CD4-positive, alpha-beta memory T cell (primary cell): ENCODE measurements around the gene BICC1. TPM values are rescaled to one million over a fixed set of nuclear protein-coding genes. Genes with fewer than 3 reads are reported as not detected.

ENCODE experiments used
- CTCF ChIA-PET: fragments of 350-600 bp; sonication (Branson Sonifier 250); formaldehyde crosslinking; loops from one replicate; lab custom pipeline; 2021; ENCODE audit warnings: inconsistent platforms; ENCODE audit not compliant: partially characterized antibody; lab: Charles Lee
- POLR2A ChIA-PET: fragments of 350-600 bp; sonication (Branson Sonifier 250); formaldehyde crosslinking; loops from one replicate; lab custom pipeline; 2021; ENCODE audit not compliant: partially characterized antibody; lab: Charles Lee
- DNase-seq, 5 donors: peaks; one replicate each; pipeline versions ENCODE4 v3.0.0 to v3.0.0-alpha.2; 2020 to 2022; ENCODE audit warnings: mixed read lengths in 1 of 5
- H3K27ac ChIP-seq: one replicate; pipeline ENCODE4 v1.7.0; 2013; ENCODE audit warnings: low read depth, low read length
- H3K27me3 ChIP-seq: 2 replicates; pipeline ENCODE4 v1.7.0; 2013; ENCODE audit warnings: mild to moderate bottlenecking, low read length, moderate library complexity; ENCODE audit not compliant: insufficient read depth
- H3K36me3 ChIP-seq: 2 replicates; pipeline ENCODE4 v1.7.0; 2013; ENCODE audit warnings: mild to moderate bottlenecking, low read length, moderate library complexity; ENCODE audit not compliant: insufficient read depth
- H3K4me1 ChIP-seq: 2 replicates; pipeline ENCODE4 v1.7.0; 2013; ENCODE audit warnings: mild to moderate bottlenecking, low read length, moderate library complexity; ENCODE audit not compliant: insufficient read depth
- H3K4me3 ChIP-seq, 2 donors: one replicate each; pipeline ENCODE4 v1.7.0; 2013; ENCODE audit warnings: low read length in 2 of 2, mild to moderate bottlenecking in 1 of 2
- H3K9me3 ChIP-seq, 2 donors: one replicate each; pipeline ENCODE4 v1.7.0; 2013; ENCODE audit warnings: low read length in 2 of 2, control low read depth in 1 of 2; ENCODE audit not compliant: control insufficient read depth in 1 of 2
- H3K27ac Mint-ChIP-seq, 7 donors: one replicate each; pipeline ENCODE4 v1.8.0; 2020 to 2021; ENCODE audit warnings: mixed read lengths in 7 of 7, mild to moderate bottlenecking in 6 of 7, inconsistent platforms in 3 of 7, moderate library complexity in 3 of 7
- H3K27me3 Mint-ChIP-seq, 2 donors: one replicate each; pipeline ENCODE4 v1.8.0; 2020 to 2021; ENCODE audit warnings: mixed read lengths in 2 of 2
- H3K36me3 Mint-ChIP-seq, 2 donors: one replicate each; pipeline ENCODE4 v1.8.0; 2020 to 2021; ENCODE audit warnings: mixed read lengths in 2 of 2, inconsistent platforms in 1 of 2, mild to moderate bottlenecking in 1 of 2
- H3K4me1 Mint-ChIP-seq, 4 donors: one replicate each; pipeline ENCODE4 v1.8.0; 2020 to 2021; ENCODE audit warnings: mixed read lengths in 4 of 4, mild to moderate bottlenecking in 1 of 4
- H3K4me3 Mint-ChIP-seq, 8 donors: one replicate each; pipeline ENCODE4 v1.8.0; 2020 to 2021; ENCODE audit warnings: mixed read lengths in 8 of 8, mild to moderate bottlenecking in 7 of 8, moderate library complexity in 6 of 8, inconsistent platforms in 3 of 8
- H3K9me3 Mint-ChIP-seq, 8 donors: one replicate each; pipeline ENCODE4 v1.8.0; 2020 to 2021; ENCODE audit warnings: mixed read lengths in 8 of 8, mild to moderate bottlenecking in 5 of 8, inconsistent platforms in 3 of 8, moderate library complexity in 1 of 8
- intact Hi-C: fragments of 100-400 bp; cut with micrococcal nuclease; formaldehyde crosslinking; loops from one replicate; pipeline ENCODE4 v1.15.1; 2023
- polyA plus RNA-seq, 2 donors: library from polyadenylated mRNA; unstranded; fragments of 300-500 nt; fragmentation: Illumina TruSeq; gene quantifications; one replicate each; pipeline ENCODE4 v1.2.3, GENCODE V29; 2021
- total RNA-seq, 2 experiments: library from RNA; stranded (reverse); gene quantifications; one replicate each; pipeline ENCODE4 v1.2.3, GENCODE V29; 2021

BICC1 gene
- total and polyA plus RNA-seq, 4 experiments from 2014 or later, result not detected

- H3K27ac ChIP-seq, result no peak overlapping the region
- no peak overlapping the region for H3K4me3 Mint-ChIP-seq
- H3K4me1 Mint-ChIP-seq, result no peaks in the 10 kb centered on the region
- ChIA-PET POLR2A (no interaction called here), CTCF (no interaction called here)
- H3K9me3 Mint-ChIP-seq, result no peaks in the 10 kb centered on the region
- H3K4me3 ChIP-seq, result no peak overlapping the region
- H3K36me3 Mint-ChIP-seq, result no peaks in the 10 kb centered on the region
- no peaks in the 10 kb centered on the region for H3K9me3 ChIP-seq
- DNase-seq, result no peak
- no peaks in the 10 kb centered on the region for H3K27me3 ChIP-seq
- H3K36me3 ChIP-seq, result no peaks in the 10 kb centered on the region
- intact Hi-C loops, result no loop called here
- no peak overlapping the region for H3K27ac Mint-ChIP-seq
- no peaks in the 10 kb centered on the region for H3K27me3 Mint-ChIP-seq
- H3K4me1 ChIP-seq, result no peaks in the 10 kb centered on the region
Observed at GRCh38 chr10:58842860-58843376, 330.2 kb downstream of the BICC1 start.

DNA sequence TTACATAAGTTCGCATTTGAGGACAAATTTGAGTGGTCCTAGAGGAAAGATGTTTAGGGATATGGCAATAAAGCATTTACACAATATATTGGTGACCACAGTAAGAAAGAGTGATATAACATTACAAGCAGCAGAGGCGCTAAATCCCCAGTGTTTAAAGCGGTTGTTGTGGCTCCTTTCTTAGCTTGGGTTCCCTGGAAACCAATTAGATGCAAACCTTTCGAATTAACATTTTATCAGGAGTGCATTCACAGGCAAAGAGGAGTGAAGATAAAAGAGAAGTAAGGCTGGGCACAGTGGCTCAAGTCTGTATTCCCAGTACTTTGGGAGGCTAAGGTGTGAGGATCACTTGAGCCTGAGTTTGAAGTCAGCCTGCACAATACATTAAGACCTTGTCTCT lies 331.1 kb downstream of the BICC1 start:
- no peaks in the 10 kb centered on the region for H3K9me3 ChIP-seq
- Mint-ChIP-seq H3K27ac (no peak overlapping the region), H3K4me1 (no peaks in the 10 kb centered on the region), H3K4me3 (no peak overlapping the region), H3K36me3 (no peaks in the 10 kb centered on the region), H3K27me3 (no peaks in the 10 kb centered on the region), H3K9me3 (no peaks in the 10 kb centered on the region)
- H3K27ac ChIP-seq, result no peak overlapping the region
- H3K4me1 ChIP-seq, result no peaks in the 10 kb centered on the region
- CTCF ChIA-PET, result no interaction called here
- POLR2A ChIA-PET, result no interaction called here
- H3K36me3 ChIP-seq, result no peaks in the 10 kb centered on the region
- H3K27me3 ChIP-seq, result no peaks in the 10 kb centered on the region
- DNase-seq, result no peak
- intact Hi-C loops, result no loop called here
- no peak overlapping the region for H3K4me3 ChIP-seq

DNA sequence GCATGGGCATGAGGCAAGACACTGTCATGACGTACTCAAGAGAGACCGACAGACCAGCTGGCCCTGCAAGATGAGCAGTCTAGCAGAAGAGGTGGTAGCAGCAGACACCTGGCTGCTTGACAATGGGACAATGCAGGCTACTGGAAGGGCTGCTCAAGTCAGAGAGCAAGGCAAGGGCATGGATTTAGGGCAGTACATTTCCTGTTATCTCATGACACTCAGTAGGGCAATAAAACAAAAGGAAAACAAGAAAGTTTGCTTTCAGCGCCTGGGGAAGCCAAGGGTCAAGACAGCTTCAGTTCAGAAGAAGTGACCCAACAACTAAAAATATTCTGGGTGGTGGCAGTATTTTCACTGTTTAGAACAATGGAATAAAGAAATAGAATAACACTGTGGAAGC lies 332.0 kb downstream of the BICC1 start:
- no peaks in the 10 kb centered on the region for H3K27me3 Mint-ChIP-seq
- H3K4me3 Mint-ChIP-seq, result no peak overlapping the region
- intact Hi-C loops, result no loop called here
- H3K27ac Mint-ChIP-seq, result no peak overlapping the region
- no peaks in the 10 kb centered on the region for H3K36me3 ChIP-seq
- ChIA-PET CTCF (no interaction called here), POLR2A (no interaction called here)
- H3K27me3 ChIP-seq, result no peaks in the 10 kb centered on the region
- no peaks in the 10 kb centered on the region for H3K9me3 Mint-ChIP-seq
- DNase-seq, result no peak
- no peaks in the 10 kb centered on the region for H3K9me3 ChIP-seq
- no peaks in the 10 kb centered on the region for H3K4me1 ChIP-seq
- H3K4me1 Mint-ChIP-seq, result no peaks in the 10 kb centered on the region
- H3K36me3 Mint-ChIP-seq, result no peaks in the 10 kb centered on the region
- no peak overlapping the region for H3K4me3 ChIP-seq
- no peak overlapping the region for H3K27ac ChIP-seq

DNA sequence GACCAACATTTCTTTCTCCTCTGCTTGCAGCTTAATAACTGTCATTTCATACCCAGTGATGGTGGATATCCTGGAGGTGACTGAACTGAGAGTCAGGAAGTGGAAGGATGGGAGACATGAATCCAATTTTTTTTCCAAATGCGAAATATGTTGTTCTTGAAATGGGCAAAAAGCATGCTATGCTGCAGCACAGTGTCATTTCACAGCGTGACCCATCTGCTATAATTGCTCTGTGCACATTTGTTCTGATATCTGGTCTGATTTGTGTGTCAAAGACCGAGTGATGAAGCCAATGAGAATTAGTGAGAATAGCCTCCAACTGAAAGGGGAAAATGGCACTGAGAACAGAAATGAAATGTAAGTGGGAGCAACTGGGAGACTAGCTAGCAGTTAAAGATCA lies 334.2 kb downstream of the BICC1 start:
- DNase-seq, result no peak
- no peak overlapping the region for H3K27ac ChIP-seq
- H3K4me3 ChIP-seq, result no peak overlapping the region
- no peaks in the 10 kb centered on the region for H3K27me3 ChIP-seq
- intact Hi-C loops, result no loop called here
- Mint-ChIP-seq H3K9me3 (no peaks in the 10 kb centered on the region), H3K27ac (no peak overlapping the region), H3K4me3 (no peak overlapping the region), H3K36me3 (no peaks in the 10 kb centered on the region), H3K27me3 (no peaks in the 10 kb centered on the region), H3K4me1 (no peaks in the 10 kb centered on the region)
- no peaks in the 10 kb centered on the region for H3K9me3 ChIP-seq
- H3K4me1 ChIP-seq, result no peaks in the 10 kb centered on the region
- POLR2A ChIA-PET, result no interaction called here
- H3K36me3 ChIP-seq, result no peaks in the 10 kb centered on the region
- CTCF ChIA-PET, result no interaction called here

- Histone ChIP-seq H3K27ac (no peak overlapping the region), H3K27me3 (no peaks in the 10 kb centered on the region), H3K4me3 (no peak overlapping the region), H3K9me3 (no peaks in the 10 kb centered on the region), H3K4me1 (no peaks in the 10 kb centered on the region), H3K36me3 (no peaks in the 10 kb centered on the region)
- Mint-ChIP-seq H3K27me3 (no peaks in the 10 kb centered on the region), H3K4me1 (no peaks in the 10 kb centered on the region), H3K27ac (no peak overlapping the region), H3K4me3 (no peak overlapping the region), H3K9me3 (no peaks in the 10 kb centered on the region), H3K36me3 (no peaks in the 10 kb centered on the region)
- POLR2A ChIA-PET, result no interaction called here
- CTCF ChIA-PET, result no interaction called here
- no peak for DNase-seq
- intact Hi-C loops, result no loop called here
Observed at GRCh38 chr10:58851606-58852005, 338.9 kb downstream of the BICC1 start.

GRCh38 chr10:58853668-58854067 lies 341.0 kb downstream of the BICC1 start:
- no peaks in the 10 kb centered on the region for H3K9me3 ChIP-seq
- H3K4me1 ChIP-seq, result no peaks in the 10 kb centered on the region
- POLR2A ChIA-PET, result no interaction called here
- H3K36me3 ChIP-seq, result no peaks in the 10 kb centered on the region
- no peaks in the 10 kb centered on the region for H3K27me3 ChIP-seq
- no peak for DNase-seq
- H3K4me3 ChIP-seq, result no peak overlapping the region
- no peak overlapping the region for H3K27ac ChIP-seq
- no peaks in the 10 kb centered on the region for H3K36me3 Mint-ChIP-seq
- intact Hi-C loops, result no loop called here
- H3K4me1 Mint-ChIP-seq, result no peaks in the 10 kb centered on the region
- no peak overlapping the region for H3K27ac Mint-ChIP-seq
- no peak overlapping the region for H3K4me3 Mint-ChIP-seq
- no peaks in the 10 kb centered on the region for H3K27me3 Mint-ChIP-seq
- CTCF ChIA-PET, result no interaction called here
- H3K9me3 Mint-ChIP-seq, result peaks cover 0 to 6% (median 0%) of the 10 kb centered on the region in 8 donors

- ChIA-PET POLR2A (no interaction called here), CTCF (no interaction called here)
- no peak for DNase-seq
- Mint-ChIP-seq H3K9me3 (peaks cover 0 to 9% (median 0%) of the 10 kb centered on the region in 8 donors), H3K36me3 (no peaks in the 10 kb centered on the region), H3K27me3 (no peaks in the 10 kb centered on the region), H3K4me3 (no peak overlapping the region), H3K27ac (no peak overlapping the region), H3K4me1 (no peaks in the 10 kb centered on the region)
- Histone ChIP-seq H3K4me1 (no peaks in the 10 kb centered on the region), H3K9me3 (no peaks in the 10 kb centered on the region), H3K36me3 (no peaks in the 10 kb centered on the region), H3K4me3 (no peak overlapping the region), H3K27ac (no peak overlapping the region), H3K27me3 (no peaks in the 10 kb centered on the region)
- intact Hi-C loops, result no loop called here
Observed at GRCh38 chr10:58854811-58855210, 342.1 kb downstream of the BICC1 start.
